Keratinocyte (primary cell): ENCODE results near the gene PEPD. TPM values are rescaled to one million over a fixed set of nuclear protein-coding genes. Genes with fewer than 3 reads are reported as not detected.

ENCODE experiments used
- DNase-seq: peaks from one replicate; pipeline ENCODE4 v3.0.0-alpha.2; 2011; ENCODE audit warnings: low read depth, missing footprints, low spot score
- FAIRE-seq: peaks from 2 replicates; lab custom pipeline; 2011; peaks lifted over from hg19 to GRCh38; lab: Jason Lieb, UNC
- H2AFZ ChIP-seq: 2 replicates; pipeline ENCODE4 v1.6.0; 2012; ENCODE audit warnings: low read length, control low read depth, inconsistent platforms; ENCODE audit not compliant: control insufficient read depth
- H3K27ac ChIP-seq: 2 replicates; pipeline ENCODE4 v1.5.1; 2011; ENCODE audit warnings: low read length; ENCODE audit not compliant: control insufficient read depth, insufficient read depth
- H3K27me3 ChIP-seq: 3 replicates; pipeline ENCODE4 v1.6.0; 2011; ENCODE audit warnings: low read length; ENCODE audit not compliant: control insufficient read depth, insufficient read depth; ENCODE audit errors: extremely low read depth
- H3K36me3 ChIP-seq, 2 experiments: 2 replicates in 1 of 2; 3 replicates in 1 of 2; pipeline ENCODE4 v1.5.1; 2011; ENCODE audit warnings: low read length in 2 of 2, mild to moderate bottlenecking in 1 of 2; ENCODE audit not compliant: control insufficient read depth in 2 of 2, insufficient read depth in 2 of 2; ENCODE audit errors: extremely low read depth in 1 of 2
- H3K4me1 ChIP-seq: 3 replicates; pipeline ENCODE4 v1.5.1; 2011; ENCODE audit warnings: low read length; ENCODE audit not compliant: control insufficient read depth, insufficient read depth; ENCODE audit errors: extremely low read depth
- H3K4me2 ChIP-seq: 3 replicates; pipeline ENCODE4 v1.6.0; 2011; ENCODE audit warnings: low read depth, low read length; ENCODE audit not compliant: control insufficient read depth, insufficient read depth; ENCODE audit errors: extremely low read depth
- H3K4me3 ChIP-seq, 3 experiments: fragments of 200-600 bp in 1 of 3; sonication (generic) in 1 of 3; 2 replicates in 2 of 3; 3 replicates in 1 of 3; pipeline ENCODE4 v1.5.1; 2011 to 2016; ENCODE audit warnings: low read length in 3 of 3, mild to moderate bottlenecking in 3 of 3, control low read depth in 2 of 3, inconsistent platforms in 1 of 3, low read depth in 1 of 3, mixed read lengths in 1 of 3, mixed run types in 1 of 3, moderate library complexity in 1 of 3; ENCODE audit not compliant: control insufficient read depth in 2 of 3, insufficient read depth in 2 of 3; ENCODE audit errors: extremely low read depth in 1 of 3
- H3K79me2 ChIP-seq: 2 replicates; pipeline ENCODE4 v1.6.0; 2012; ENCODE audit warnings: low read length; ENCODE audit not compliant: control insufficient read depth, insufficient read depth
- H3K9ac ChIP-seq: 3 replicates; pipeline ENCODE4 v1.6.0; 2011; ENCODE audit warnings: low read length; ENCODE audit not compliant: control insufficient read depth, insufficient read depth; ENCODE audit errors: extremely low read depth
- H3K9me1 ChIP-seq: 3 replicates; pipeline ENCODE4 v1.6.0; 2011; ENCODE audit warnings: low read length; ENCODE audit not compliant: control insufficient read depth, insufficient read depth; ENCODE audit errors: extremely low read depth
- H3K9me3 ChIP-seq: 2 replicates; pipeline ENCODE4 v1.5.1; 2012; ENCODE audit warnings: low read depth, low read length; ENCODE audit not compliant: control insufficient read depth
- H4K20me1 ChIP-seq: 3 replicates; pipeline ENCODE4 v1.6.0; 2011; ENCODE audit warnings: low read length; ENCODE audit not compliant: control insufficient read depth, insufficient read depth; ENCODE audit errors: extremely low read depth
- CTCF ChIP-seq, 3 experiments: IDR thresholded peaks in 1 of 3; conservative IDR thresholded peaks in 1 of 3; optimal IDR thresholded peaks in 1 of 3; 2 replicates in 2 of 3; 3 replicates in 1 of 3; pipeline versions ENCODE3 to v1.5.1; 2011; ENCODE audit warnings: low read length in 3 of 3, mild to moderate bottlenecking in 3 of 3, moderate library complexity in 2 of 3, control low read depth in 1 of 3, inconsistent platforms in 1 of 3; ENCODE audit not compliant: insufficient read depth in 2 of 3; ENCODE audit errors: extremely low read depth in 1 of 3
- EZH2 ChIP-seq: IDR thresholded peaks from one replicate; pipeline ENCODE4 v1.6.1; 2012; ENCODE audit warnings: inconsistent platforms, mild to moderate bottlenecking, low read length, moderate library complexity
- dilution Hi-C: fragments of 300-500 bp; cut with MboI; formaldehyde crosslinking; loops from one replicate; pipeline ENCODE4 v1.7.0; 2020; ENCODE audit warnings: low sequenced_read_pairs; ENCODE audit not compliant: extremely low pct_ligation_motif_present
- polyA plus RNA-seq, 5 experiments: library from polyadenylated mRNA; depleted of rRNA in 3 of 5; stranded (reverse) in 3 of 5; stranded (forward) in 1 of 5; unstranded in 1 of 5; fragments of >200 nt; gene quantifications; 1 replicate in 1 of 5; 2 replicates in 3 of 5; 3 replicates in 1 of 5; pipeline versions ENCODE4 v1.2.1 to v1.2.3, GENCODE V29; 2011 to 2012; ENCODE audit warnings: missing spikeins in 2 of 5, low read depth in 1 of 5, low replicate concordance in 1 of 5

PEPD gene
- polyA plus RNA-seq, 1 donor (not counting 4 experiments of a cell fraction or from before 2014, with no cell fraction given): 36.9 TPM

GRCh38 chr19:33517922-33518321 is 3.7 kb downstream of the PEPD start:
- Histone ChIP-seq H3K27me3 (no peaks in the 10 kb centered on the region), H3K79me2 (peaks cover 2% of the 10 kb centered on the region), H3K9ac (no peak overlapping the region), H3K4me3 (no peak overlapping the region), H3K4me2 (no peak overlapping the region), H3K9me3 (no peaks in the 10 kb centered on the region), H3K36me3 (no peaks in the 10 kb centered on the region), H4K20me1 (no peaks in the 10 kb centered on the region), H3K9me1 (no peaks in the 10 kb centered on the region), H3K4me1 (peaks cover 9% of the 10 kb centered on the region), H2AFZ (no peak overlapping the region), H3K27ac (no peak overlapping the region)
- DNase-seq (no peak), FAIRE-seq (no peak)
- TF ChIP-seq EZH2 (no peak), CTCF (optimal IDR thresholded peaks at IDR 0.05 in 1 of 3, IDR thresholded peaks at IDR 0.05 in 1 of 3, conservative IDR thresholded peaks at IDR 0.05 in 1 of 3; ENCODE audit: extremely low read depth in 1 of 3, insufficient read depth in 2 of 3, low read length in 3 of 3) (no peak)
- dilution Hi-C loops: no loop called here

GRCh38 chr19:33515921-33516320 is 5.7 kb downstream of the PEPD start:
- dilution Hi-C loops: no loop called here
- no peaks in the 10 kb centered on the region for H3K27me3 ChIP-seq
- no peaks in the 10 kb centered on the region for H3K9me1 ChIP-seq
- no peak for FAIRE-seq
- peaks cover 0 to 4% of the 10 kb centered on the region in 2 experiments for H3K36me3 ChIP-seq
- DNase-seq: no peak
- peaks cover 2% of the 10 kb centered on the region for H3K79me2 ChIP-seq
- H3K4me1 ChIP-seq: peaks cover 7% of the 10 kb centered on the region
- no peak for TF ChIP-seq CTCF (optimal IDR thresholded peaks at IDR 0.05 in 1 of 3, IDR thresholded peaks at IDR 0.05 in 1 of 3, conservative IDR thresholded peaks at IDR 0.05 in 1 of 3; ENCODE audit: extremely low read depth in 1 of 3, insufficient read depth in 2 of 3, low read length in 3 of 3)
- no peak for TF ChIP-seq EZH2
- H3K27ac ChIP-seq: no peak overlapping the region
- H4K20me1 ChIP-seq: no peaks in the 10 kb centered on the region
- H3K9ac ChIP-seq: no peak overlapping the region
- no peaks in the 10 kb centered on the region for H3K9me3 ChIP-seq
- no peak overlapping the region for H2AFZ ChIP-seq
- H3K4me3 ChIP-seq: no peak overlapping the region
- no peak overlapping the region for H3K4me2 ChIP-seq
